Stimulated activated memory B cell treated with anti-CD40 and anti-IgM and Interleukin-4, amounts not matched to agents 10 μg/mL and 1 μg/mL and 100 μg/mL, for 72 hours (primary cell): Measurements from ENCODE around the gene ANGPTL8.

ENCODE experiments used
- ATAC-seq: fragments of 150-1000 bp; cut with Tn5 transposase; 2 replicates; pipeline ENCODE4 v1.10.0; 2021
- H3K27ac Mint-ChIP-seq: one replicate; pipeline ENCODE4 v1.8.0; 2022; ENCODE audit warnings: mild to moderate bottlenecking, mixed read lengths
- H3K27me3 Mint-ChIP-seq: one replicate; pipeline ENCODE4 v1.8.0; 2022; ENCODE audit warnings: mixed read lengths
- H3K36me3 Mint-ChIP-seq: one replicate; pipeline ENCODE4 v1.8.0; 2022; ENCODE audit warnings: mixed read lengths
- H3K4me1 Mint-ChIP-seq: one replicate; pipeline ENCODE4 v1.8.0; 2022; ENCODE audit warnings: mixed read lengths
- H3K4me3 Mint-ChIP-seq: one replicate; pipeline ENCODE4 v1.8.0; 2022; ENCODE audit warnings: mild to moderate bottlenecking, moderate library complexity, mixed read lengths
- H3K9me3 Mint-ChIP-seq: one replicate; pipeline ENCODE4 v1.8.0; 2022; ENCODE audit warnings: mixed read lengths

ANGPTL8 gene

GRCh38 chr19:11223200-11223599, 16.2 kb upstream of the ANGPTL8 start:
- no peaks in the 10 kb centered on the region for H3K4me1 Mint-ChIP-seq
- H3K27ac Mint-ChIP-seq: no peak overlapping the region
- no peak overlapping the region for H3K4me3 Mint-ChIP-seq
- H3K27me3 Mint-ChIP-seq: no peaks in the 10 kb centered on the region
- peaks cover 17% of the 10 kb centered on the region for H3K9me3 Mint-ChIP-seq
- no peak for ATAC-seq
- peaks cover 31% of the 10 kb centered on the region for H3K36me3 Mint-ChIP-seq

GRCh38 chr19:11224429-11224828, 15.0 kb upstream of the ANGPTL8 start:
- no peaks in the 10 kb centered on the region for H3K27me3 Mint-ChIP-seq
- ATAC-seq: no peak
- H3K9me3 Mint-ChIP-seq: peaks cover 17% of the 10 kb centered on the region
- no peak overlapping the region for H3K4me3 Mint-ChIP-seq
- peaks cover 31% of the 10 kb centered on the region for H3K36me3 Mint-ChIP-seq
- H3K27ac Mint-ChIP-seq: no peak overlapping the region
- H3K4me1 Mint-ChIP-seq: no peaks in the 10 kb centered on the region

- no peak for ATAC-seq
- Mint-ChIP-seq H3K4me3 (no peak overlapping the region), H3K36me3 (peaks cover 30% of the 10 kb centered on the region), H3K27ac (no peak overlapping the region), H3K27me3 (no peaks in the 10 kb centered on the region), H3K9me3 (peaks cover 16% of the 10 kb centered on the region), H3K4me1 (no peaks in the 10 kb centered on the region)
Measured at GRCh38 chr19:11225172-11225571, 14.2 kb upstream of the ANGPTL8 start.

GRCh38 chr19:11225815-11226214, 13.6 kb upstream of the ANGPTL8 start:
- no peak overlapping the region for H3K27ac Mint-ChIP-seq
- H3K27me3 Mint-ChIP-seq: no peaks in the 10 kb centered on the region
- H3K4me1 Mint-ChIP-seq: no peaks in the 10 kb centered on the region
- peaks cover 12% of the 10 kb centered on the region for H3K9me3 Mint-ChIP-seq
- H3K4me3 Mint-ChIP-seq: no peak overlapping the region
- H3K36me3 Mint-ChIP-seq: peaks cover 24% of the 10 kb centered on the region
- no peak for ATAC-seq

- ATAC-seq: no peak
- Mint-ChIP-seq H3K9me3 (peaks cover 3% of the 10 kb centered on the region), H3K36me3 (peaks cover 15% of the 10 kb centered on the region), H3K4me3 (no peak overlapping the region), H3K27me3 (no peaks in the 10 kb centered on the region), H3K4me1 (no peaks in the 10 kb centered on the region), H3K27ac (no peak overlapping the region)
Measured at GRCh38 chr19:11226716-11227166, 12.7 kb upstream of the ANGPTL8 start.

GRCh38 chr19:11227195-11227886, 12.1 kb upstream of the ANGPTL8 start:
- Mint-ChIP-seq H3K36me3 (peaks cover 9% of the 10 kb centered on the region), H3K27ac (no peak overlapping the region), H3K27me3 (no peaks in the 10 kb centered on the region), H3K9me3 (peaks cover 3% of the 10 kb centered on the region), H3K4me1 (no peaks in the 10 kb centered on the region), H3K4me3 (no peak overlapping the region)
- no peak for ATAC-seq

GRCh38 chr19:11230621-11231386, 8.6 kb upstream of the ANGPTL8 start:
- H3K4me3 Mint-ChIP-seq: no peak overlapping the region
- no peak overlapping the region for H3K27ac Mint-ChIP-seq
- H3K27me3 Mint-ChIP-seq: no peaks in the 10 kb centered on the region
- peaks cover 5% of the 10 kb centered on the region for H3K36me3 Mint-ChIP-seq
- peak; percentile 8 for ATAC-seq
- H3K9me3 Mint-ChIP-seq: peaks cover 3% of the 10 kb centered on the region
- no peaks in the 10 kb centered on the region for H3K4me1 Mint-ChIP-seq

GRCh38 chr19:11232555-11232954, 6.9 kb upstream of the ANGPTL8 start:
- Mint-ChIP-seq H3K9me3 (peaks cover 3% of the 10 kb centered on the region), H3K27ac (no peak overlapping the region), H3K4me1 (no peaks in the 10 kb centered on the region), H3K36me3 (peaks cover 6% of the 10 kb centered on the region), H3K27me3 (no peaks in the 10 kb centered on the region), H3K4me3 (no peak overlapping the region)
- no peak for ATAC-seq

GRCh38 chr19:11233073-11233472, 6.3 kb upstream of the ANGPTL8 start:
- no peak overlapping the region for H3K4me3 Mint-ChIP-seq
- H3K9me3 Mint-ChIP-seq: peaks cover 6% of the 10 kb centered on the region
- H3K4me1 Mint-ChIP-seq: no peaks in the 10 kb centered on the region
- no peak overlapping the region for H3K27ac Mint-ChIP-seq
- H3K27me3 Mint-ChIP-seq: no peaks in the 10 kb centered on the region
- no peak for ATAC-seq
- peaks cover 8% of the 10 kb centered on the region for H3K36me3 Mint-ChIP-seq

GRCh38 chr19:11234486-11235075, 4.8 kb upstream of the ANGPTL8 start:
- H3K4me3 Mint-ChIP-seq: no peak overlapping the region
- peaks cover 14% of the 10 kb centered on the region for H3K9me3 Mint-ChIP-seq
- H3K27me3 Mint-ChIP-seq: no peaks in the 10 kb centered on the region
- no peak overlapping the region for H3K27ac Mint-ChIP-seq
- no peak for ATAC-seq
- H3K4me1 Mint-ChIP-seq: no peaks in the 10 kb centered on the region
- peaks cover 13% of the 10 kb centered on the region for H3K36me3 Mint-ChIP-seq

- no peaks in the 10 kb centered on the region for H3K27me3 Mint-ChIP-seq
- no peak for ATAC-seq
- no peak overlapping the region for H3K27ac Mint-ChIP-seq
- H3K4me3 Mint-ChIP-seq: no peak overlapping the region
- H3K9me3 Mint-ChIP-seq: peaks cover 14% of the 10 kb centered on the region
- H3K36me3 Mint-ChIP-seq: peaks cover 13% of the 10 kb centered on the region
- no peaks in the 10 kb centered on the region for H3K4me1 Mint-ChIP-seq
Measured at GRCh38 chr19:11236324-11237301, 2.8 kb upstream of the ANGPTL8 start.

- peaks cover 13% of the 10 kb centered on the region for H3K36me3 Mint-ChIP-seq
- no peaks in the 10 kb centered on the region for H3K4me1 Mint-ChIP-seq
- H3K27ac Mint-ChIP-seq: no peak overlapping the region
- H3K9me3 Mint-ChIP-seq: peaks cover 14% of the 10 kb centered on the region
- H3K27me3 Mint-ChIP-seq: no peaks in the 10 kb centered on the region
- H3K4me3 Mint-ChIP-seq: no peak overlapping the region
- no peak for ATAC-seq
Measured at GRCh38 chr19:11237321-11237720, 2.1 kb upstream of the ANGPTL8 start.

- Mint-ChIP-seq H3K36me3 (peaks cover 13% of the 10 kb centered on the region), H3K27me3 (no peaks in the 10 kb centered on the region), H3K4me3 (no peak overlapping the region), H3K9me3 (peaks cover 14% of the 10 kb centered on the region), H3K4me1 (no peaks in the 10 kb centered on the region), H3K27ac (no peak overlapping the region)
- ATAC-seq: no peak
Measured at GRCh38 chr19:11238041-11238440, 1.4 kb upstream of the ANGPTL8 start.

GRCh38 chr19:11238781-11239376, 540 bp upstream of the ANGPTL8 start:
- ATAC-seq: no peak
- Mint-ChIP-seq H3K27me3 (no peaks in the 10 kb centered on the region), H3K27ac (no peak overlapping the region), H3K9me3 (peaks cover 14% of the 10 kb centered on the region), H3K4me3 (no peak overlapping the region), H3K4me1 (peaks cover 6% of the 10 kb centered on the region), H3K36me3 (peaks cover 13% of the 10 kb centered on the region)
